Fibroblast of gingiva (primary cell): ENCODE measurements around the gene SPPL2C.

Source experiments
- DNase-seq: peaks from one replicate; pipeline ENCODE4 v3.0.0-alpha.2; 2011; ENCODE audit warnings: low read depth

Gene SPPL2C

GRCh38 chr17:45828171-45828570 is 16.5 kb upstream of the SPPL2C start:
- no peak for DNase-seq

- DNase-seq, result no peak
These were observed 16.0 kb upstream of the SPPL2C start for GRCh38 chr17:45828582-45829133.

- DNase-seq, result no peak
These were observed 10.8 kb upstream of the SPPL2C start for GRCh38 chr17:45833920-45834319.

- no peak for DNase-seq
These were observed 9.9 kb upstream of the SPPL2C start for GRCh38 chr17:45834471-45835396.

GRCh38 chr17:45835481-45835880 is 9.2 kb upstream of the SPPL2C start:
- no peak for DNase-seq

GRCh38 chr17:45836047-45837044 is 8.3 kb upstream of the SPPL2C start:
- no peak for DNase-seq

- no peak for DNase-seq
These were observed 7.5 kb upstream of the SPPL2C start for GRCh38 chr17:45837187-45837586.

- DNase-seq, result no peak
These were observed 7.1 kb upstream of the SPPL2C start for GRCh38 chr17:45837603-45838002.

- no peak for DNase-seq
These were observed 5.9 kb upstream of the SPPL2C start for GRCh38 chr17:45838751-45839295.

GRCh38 chr17:45839442-45839841 is 5.2 kb upstream of the SPPL2C start:
- DNase-seq, result no peak

GRCh38 chr17:45841186-45841585 is 3.5 kb upstream of the SPPL2C start:
- DNase-seq, result no peak

- DNase-seq, result no peak
These were observed 2.7 kb upstream of the SPPL2C start for GRCh38 chr17:45841883-45842525.

- no peak for DNase-seq
These were observed 959 bp upstream of the SPPL2C start for GRCh38 chr17:45843722-45844121.

- DNase-seq, result no peak
These were observed 900 bp downstream of the SPPL2C start for GRCh38 chr17:45845376-45846185.

- no peak for DNase-seq
These were observed 1.5 kb downstream of the SPPL2C start for GRCh38 chr17:45846223-45846622.

GRCh38 chr17:45846646-45847045 is 2.0 kb downstream of the SPPL2C start:
- DNase-seq, result no peak

- DNase-seq, result no peak
These were observed 2.4 kb downstream of the SPPL2C start for GRCh38 chr17:45847101-45847500.

GRCh38 chr17:45847747-45848146 is 3.1 kb downstream of the SPPL2C start:
- no peak for DNase-seq

- DNase-seq, result no peak
These were observed 3.7 kb downstream of the SPPL2C start for GRCh38 chr17:45848405-45848804.

- no peak for DNase-seq
These were observed 4.3 kb downstream of the SPPL2C start for GRCh38 chr17:45848868-45849535.
